DOHH2 (cell line): ENCODE measurements around the gene MT2A.

Experiments used
- H3F3A ChIP-seq: fragments of 200-600 bp; sonication (generic), shearing (Covaris generic); 2 replicates; pipeline ENCODE4 v1.6.0; 2016; ENCODE audit warnings: antibody characterized with exemption, mild to moderate bottlenecking; ENCODE audit not compliant: control insufficient read depth, insufficient read depth
- H3K27ac ChIP-seq: fragments of 200-600 bp; sonication (generic); 2 replicates; pipeline ENCODE4 v1.5.1; 2014; ENCODE audit warnings: low read depth, mild to moderate bottlenecking, low read length, moderate library complexity
- H3K27me3 ChIP-seq: fragments of 200-600 bp; sonication (generic); 2 replicates; pipeline ENCODE4 v1.6.1; 2014; ENCODE audit warnings: mild to moderate bottlenecking, low read length, mixed read lengths; ENCODE audit not compliant: control insufficient read depth
- H3K36me3 ChIP-seq: fragments of 200-600 bp; sonication (generic); 2 replicates; pipeline ENCODE4 v1.6.1; 2014; ENCODE audit warnings: mild to moderate bottlenecking, low read length, moderate library complexity, mixed read lengths; ENCODE audit not compliant: control insufficient read depth
- H3K4me1 ChIP-seq: fragments of 200-600 bp; sonication (generic); 2 replicates; pipeline ENCODE4 v1.6.1; 2014; ENCODE audit warnings: mild to moderate bottlenecking, low read length, mixed read lengths; ENCODE audit not compliant: control insufficient read depth
- H3K4me2 ChIP-seq: fragments of 200-600 bp; sonication (generic); 2 replicates; pipeline ENCODE4 v1.6.0; 2014; ENCODE audit warnings: mild to moderate bottlenecking, low read length, moderate library complexity
- H3K4me3 ChIP-seq: fragments of 200-600 bp; sonication (generic); 2 replicates; pipeline ENCODE4 v1.5.1; 2014; ENCODE audit warnings: mild to moderate bottlenecking, low read length, mixed read lengths
- H3K79me2 ChIP-seq: fragments of 200-600 bp; sonication (generic); 2 replicates; pipeline ENCODE4 v1.6.1; 2014; ENCODE audit warnings: mild to moderate bottlenecking, low read length, mixed read lengths; ENCODE audit not compliant: control insufficient read depth
- H3K9me2 ChIP-seq: fragments of 200-600 bp; sonication (generic); replicated peaks from 2 replicates; pipeline ENCODE4 v1.6.1; 2014; ENCODE audit warnings: mild to moderate bottlenecking, low read length, mixed read lengths; ENCODE audit not compliant: control insufficient read depth
- H3K9me3 ChIP-seq: fragments of 200-600 bp; sonication (generic); 2 replicates; pipeline ENCODE4 v1.6.1; 2014; ENCODE audit warnings: antibody characterized with exemption, low read length, mixed read lengths; ENCODE audit not compliant: control insufficient read depth, insufficient read depth
- H4K20me1 ChIP-seq: fragments of 200-600 bp; sonication (generic); 2 replicates; pipeline ENCODE4 v1.6.0; 2014; ENCODE audit warnings: low read depth, mild to moderate bottlenecking, antibody characterized with exemption, low read length, moderate library complexity; ENCODE audit not compliant: control insufficient read depth, insufficient read depth
- EZH2phosphoT487 ChIP-seq: fragments of 200-600 bp; sonication (generic); IDR thresholded peaks from 2 replicates; pipeline ENCODE4 v1.6.1; 2017; ENCODE audit warnings: borderline replicate concordance, mild to moderate bottlenecking, antibody characterized with exemption, low read length, moderate library complexity, mixed read lengths
- TF ChIP-seq, protein P1 (sequence below): fragments of 200-600 bp; sonication (generic); IDR thresholded peaks from one replicate; pipeline ENCODE4 v1.5.1; 2014; ENCODE audit warnings: antibody characterized with exemption, mild to moderate bottlenecking, low read depth, low read length; ENCODE audit not compliant: poor library complexity, severe bottlenecking

MT2A gene

DNA sequence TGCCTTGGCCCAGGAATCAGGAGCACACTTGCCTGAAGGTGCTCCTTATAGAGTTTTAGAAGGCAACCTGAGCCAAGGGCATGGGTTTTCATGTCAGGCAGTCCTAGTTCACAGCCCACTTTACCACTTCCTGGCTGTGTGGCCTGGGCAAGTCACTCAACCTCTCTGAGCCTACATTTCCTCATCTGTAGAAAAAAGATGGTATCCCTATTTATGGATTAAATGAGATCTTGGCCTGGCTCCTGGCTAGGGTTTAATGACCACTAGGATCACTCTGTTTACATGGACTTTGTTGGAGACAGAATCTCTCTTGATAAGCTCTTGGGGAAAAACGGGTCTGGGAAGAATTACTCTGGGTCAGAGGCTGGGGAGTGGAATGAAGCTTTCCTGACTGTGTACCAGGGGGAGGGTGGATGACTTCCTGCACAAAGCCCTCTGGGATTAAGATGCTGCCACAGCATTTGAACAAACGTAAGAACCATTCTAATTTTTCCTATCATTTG is 2.3 kb downstream of the MT2A start:
- H3K4me3 ChIP-seq = no peak overlapping the region
- no peaks in the 10 kb centered on the region for H3F3A ChIP-seq
- peaks cover 18% of the 10 kb centered on the region for H3K27me3 ChIP-seq

DNA sequence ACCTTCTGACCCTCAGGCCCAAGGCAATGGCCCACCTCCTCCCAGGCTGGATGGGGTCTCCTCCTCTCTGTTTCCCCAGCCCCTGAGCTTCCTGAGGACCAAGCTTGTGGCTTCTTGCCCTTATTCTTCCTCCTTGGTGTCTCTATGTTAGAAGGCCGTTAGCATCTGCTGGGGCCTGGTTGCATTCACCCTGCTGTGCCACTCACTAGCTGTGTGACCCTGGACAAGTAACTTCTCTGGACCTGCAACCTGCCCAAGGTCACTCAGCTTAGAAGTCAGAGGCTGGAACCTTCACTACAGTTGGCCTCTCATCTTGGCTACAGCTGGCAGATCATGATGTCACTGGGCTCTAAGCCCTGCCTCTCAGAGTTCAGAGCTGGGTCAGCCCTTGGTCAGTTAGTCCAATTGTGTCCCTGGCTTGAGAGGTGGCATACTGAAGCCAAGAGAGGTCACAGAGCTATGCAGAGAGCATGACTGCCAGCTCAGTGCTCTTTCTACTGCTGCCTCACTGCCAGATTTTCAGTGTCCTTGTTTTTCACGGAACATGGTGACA is 3.0 kb downstream of the MT2A start:
- peaks cover 18% of the 10 kb centered on the region for H3K27me3 ChIP-seq
- TF ChIP-seq EZH2phosphoT487 = no peak
- TF ChIP-seq, protein P1, sequence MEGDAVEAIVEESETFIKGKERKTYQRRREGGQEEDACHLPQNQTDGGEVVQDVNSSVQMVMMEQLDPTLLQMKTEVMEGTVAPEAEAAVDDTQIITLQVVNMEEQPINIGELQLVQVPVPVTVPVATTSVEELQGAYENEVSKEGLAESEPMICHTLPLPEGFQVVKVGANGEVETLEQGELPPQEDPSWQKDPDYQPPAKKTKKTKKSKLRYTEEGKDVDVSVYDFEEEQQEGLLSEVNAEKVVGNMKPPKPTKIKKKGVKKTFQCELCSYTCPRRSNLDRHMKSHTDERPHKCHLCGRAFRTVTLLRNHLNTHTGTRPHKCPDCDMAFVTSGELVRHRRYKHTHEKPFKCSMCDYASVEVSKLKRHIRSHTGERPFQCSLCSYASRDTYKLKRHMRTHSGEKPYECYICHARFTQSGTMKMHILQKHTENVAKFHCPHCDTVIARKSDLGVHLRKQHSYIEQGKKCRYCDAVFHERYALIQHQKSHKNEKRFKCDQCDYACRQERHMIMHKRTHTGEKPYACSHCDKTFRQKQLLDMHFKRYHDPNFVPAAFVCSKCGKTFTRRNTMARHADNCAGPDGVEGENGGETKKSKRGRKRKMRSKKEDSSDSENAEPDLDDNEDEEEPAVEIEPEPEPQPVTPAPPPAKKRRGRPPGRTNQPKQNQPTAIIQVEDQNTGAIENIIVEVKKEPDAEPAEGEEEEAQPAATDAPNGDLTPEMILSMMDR = no peak
- no peaks in the 10 kb centered on the region for H3K36me3 ChIP-seq
- peaks cover 27% of the 10 kb centered on the region for H3K4me1 ChIP-seq
- H3K9me2 ChIP-seq = no peaks in the 10 kb centered on the region
- no peaks in the 10 kb centered on the region for H4K20me1 ChIP-seq
- H3K27ac ChIP-seq = no peak overlapping the region
- H3K79me2 ChIP-seq = no peaks in the 10 kb centered on the region
- H3K4me3 ChIP-seq = no peak overlapping the region
- H3F3A ChIP-seq = no peaks in the 10 kb centered on the region
- no peak overlapping the region for H3K4me2 ChIP-seq
- H3K9me3 ChIP-seq = no peaks in the 10 kb centered on the region

More for the DNA sequence above, 2.3 kb downstream of the MT2A start:
- Histone ChIP-seq H3K9me3 (no peaks in the 10 kb centered on the region), H3K4me2 (no peak overlapping the region), H3K79me2 (no peaks in the 10 kb centered on the region), H3K9me2 (no peaks in the 10 kb centered on the region), H3K4me1 (peaks cover 27% of the 10 kb centered on the region), H3K36me3 (no peaks in the 10 kb centered on the region), H4K20me1 (no peaks in the 10 kb centered on the region), H3K27ac (no peak overlapping the region)
- no peak for TF ChIP-seq EZH2phosphoT487
- TF ChIP-seq, protein P1 = no peak

DNA sequence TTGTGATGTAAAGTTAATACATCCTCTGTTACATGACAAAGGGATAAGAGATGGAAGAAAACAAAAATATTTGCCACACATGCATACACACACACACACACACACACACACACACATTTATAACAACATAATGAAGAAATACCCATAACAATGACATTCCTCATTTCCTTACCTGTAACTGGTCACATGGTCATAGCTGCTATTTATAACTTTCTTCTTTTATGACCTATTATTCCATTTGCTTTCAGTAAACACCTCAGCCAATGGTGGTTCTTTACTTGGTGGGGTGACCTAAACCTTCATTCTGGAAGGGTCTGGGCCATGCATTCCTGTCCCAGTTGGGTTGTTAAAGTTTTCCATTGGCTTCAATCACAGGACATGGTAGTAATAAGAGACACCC is 5.3 kb downstream of the MT2A start:
- peaks cover 23% of the 10 kb centered on the region for H3K4me1 ChIP-seq
- no peaks in the 10 kb centered on the region for H3K9me2 ChIP-seq
- H3K36me3 ChIP-seq = no peaks in the 10 kb centered on the region
- no peak overlapping the region for H3K4me3 ChIP-seq
- H4K20me1 ChIP-seq = no peaks in the 10 kb centered on the region
- H3K27me3 ChIP-seq = peaks cover 28% of the 10 kb centered on the region
- no peaks in the 10 kb centered on the region for H3K79me2 ChIP-seq
- no peak for TF ChIP-seq EZH2phosphoT487
- TF ChIP-seq, protein P1 = no peak
- H3F3A ChIP-seq = no peaks in the 10 kb centered on the region
- H3K27ac ChIP-seq = no peak overlapping the region
- H3K9me3 ChIP-seq = no peaks in the 10 kb centered on the region
- no peak overlapping the region for H3K4me2 ChIP-seq
